Small intestine (tissue), 7 donors: ENCODE data around the gene TSPAN5. TPM values are rescaled to one million over a fixed set of nuclear protein-coding genes. Genes with fewer than 3 reads are reported as not detected.

Experiments used
- DNase-seq, 2 donors: peaks; one replicate each; pipeline versions ENCODE4 v3.0.0 to v3.0.0-alpha.2; 2013
- FAIRE-seq: peaks from 2 replicates; lab custom pipeline; 2012; peaks lifted over from hg19 to GRCh38; lab: Jason Lieb, UNC
- H3K27ac ChIP-seq, 3 donors: one replicate each; pipeline ENCODE4 v1.5.1; 2013; ENCODE audit warnings: low read length in 2 of 3, mild to moderate bottlenecking in 2 of 3, control low read depth in 1 of 3, inconsistent platforms in 1 of 3, low read depth in 1 of 3, moderate library complexity in 1 of 3
- H3K27me3 ChIP-seq, 3 donors: one replicate each; pipeline ENCODE4 v1.6.1; 2013; ENCODE audit warnings: low read length in 3 of 3, inconsistent platforms in 1 of 3; ENCODE audit not compliant: control insufficient read depth in 3 of 3, insufficient read depth in 3 of 3
- H3K36me3 ChIP-seq, 3 donors: one replicate each; pipeline ENCODE4 v1.6.1; 2013; ENCODE audit warnings: low read length in 3 of 3, inconsistent platforms in 1 of 3, low read depth in 1 of 3, mild to moderate bottlenecking in 1 of 3, moderate library complexity in 1 of 3; ENCODE audit not compliant: control insufficient read depth in 3 of 3, insufficient read depth in 2 of 3
- H3K4me1 ChIP-seq, 3 donors: one replicate each; pipeline ENCODE4 v1.6.1; 2013; ENCODE audit warnings: low read length in 2 of 3, inconsistent platforms in 1 of 3, low read depth in 1 of 3, mild to moderate bottlenecking in 1 of 3, moderate library complexity in 1 of 3; ENCODE audit not compliant: control insufficient read depth in 3 of 3, insufficient read depth in 2 of 3
- H3K4me3 ChIP-seq, 3 donors: one replicate each; pipeline ENCODE4 v1.5.1; 2013; ENCODE audit warnings: low read length in 3 of 3, control low read depth in 1 of 3, inconsistent platforms in 1 of 3, low read depth in 1 of 3, mild to moderate bottlenecking in 1 of 3, moderate library complexity in 1 of 3
- H3K9me3 ChIP-seq, 2 donors: one replicate each; pipeline ENCODE4 v1.6.1; 2013; ENCODE audit warnings: low read depth in 1 of 2, low read length in 1 of 2; ENCODE audit not compliant: control insufficient read depth in 2 of 2, insufficient read depth in 1 of 2
- WGBS, 3 donors: extraction: QIAGEN DNeasy Blood & Tissue Kit; methylation state at CpG; one replicate each; pipeline ENCODE4 v1.1.7; 2013; 5-methylcytosine and 5-hydroxymethylcytosine counted together
- polyA plus RNA-seq, 4 donors: library from polyadenylated mRNA; stranded (reverse) in 3 of 4; unstranded in 1 of 4; fragments of 200-250 nt in 3 of 4; fragments of 120-200 nt in 1 of 4; gene quantifications; one replicate each; pipeline versions ENCODE4 v1.2.1 to v1.2.3, GENCODE V29; 2013
- donor health status: healthy with polysubstance abuse.
- donor health status: control.
- donor health status: control.
- donor health status: Bipolar disorder and iron deficiency.
- donor health status: healthy.

The TSPAN5 gene
- polyA plus RNA-seq, 4 donors: 0.67 to 4.9 (median 2.2) TPM

GRCh38 chr4:98610926-98611676 lies 47.3 kb downstream of the TSPAN5 start:
- Histone ChIP-seq H3K27me3 (no peaks in the 10 kb centered on the region), H3K4me3 (no peak overlapping the region), H3K9me3 (no peaks in the 10 kb centered on the region), H3K36me3 (no peaks in the 10 kb centered on the region), H3K27ac (no peak overlapping the region), H3K4me1 (no peaks in the 10 kb centered on the region)
- no peak for FAIRE-seq
- 64 to 72% (median 69%) methylated on average over 6 of the region's 6 CpGs for WGBS, 3 donors
- no peak for DNase-seq

- Histone ChIP-seq H3K9me3 (no peaks in the 10 kb centered on the region), H3K4me1 (no peaks in the 10 kb centered on the region), H3K27ac (no peak overlapping the region), H3K36me3 (no peaks in the 10 kb centered on the region), H3K27me3 (no peaks in the 10 kb centered on the region), H3K4me3 (no peak overlapping the region)
- FAIRE-seq (no peak), DNase-seq (no peak)
- WGBS, 3 donors: 79 to 94% (median 80%) methylated on average over 6 of the region's 6 CpGs
Observed at GRCh38 chr4:98610431-98610830, 48.0 kb downstream of the TSPAN5 start.

- H3K36me3 ChIP-seq: no peaks in the 10 kb centered on the region
- H3K27me3 ChIP-seq: no peaks in the 10 kb centered on the region
- no peaks in the 10 kb centered on the region for H3K9me3 ChIP-seq
- no peaks in the 10 kb centered on the region for H3K4me1 ChIP-seq
- FAIRE-seq: no peak
- no peak for DNase-seq
- 69 to 85% (median 79%) methylated on average over 5 of the region's 5 CpGs for WGBS, 3 donors
- no peak overlapping the region for H3K4me3 ChIP-seq
- no peak overlapping the region for H3K27ac ChIP-seq
Observed at GRCh38 chr4:98609934-98610333, 48.5 kb downstream of the TSPAN5 start.

- H3K27me3 ChIP-seq: no peaks in the 10 kb centered on the region
Observed at GRCh38 chr4:98608356-98608755, 50.1 kb downstream of the TSPAN5 start.

GRCh38 chr4:98606894-98607293 lies 51.5 kb downstream of the TSPAN5 start:
- H3K4me1 ChIP-seq: no peaks in the 10 kb centered on the region
- H3K27ac ChIP-seq: no peak overlapping the region
- FAIRE-seq: no peak
- H3K9me3 ChIP-seq: no peaks in the 10 kb centered on the region
- H3K27me3 ChIP-seq: no peaks in the 10 kb centered on the region
- DNase-seq: no peak
- H3K4me3 ChIP-seq: no peak overlapping the region
- no peaks in the 10 kb centered on the region for H3K36me3 ChIP-seq
- WGBS, 3 donors: 80 to 93% (median 86%) methylated on average over 6 of the region's 6 CpGs

More at GRCh38 chr4:98608356-98608755, 50.1 kb downstream of the TSPAN5 start:
- Histone ChIP-seq H3K4me3 (no peak overlapping the region), H3K4me1 (no peaks in the 10 kb centered on the region), H3K36me3 (no peaks in the 10 kb centered on the region), H3K27ac (no peak overlapping the region), H3K9me3 (no peaks in the 10 kb centered on the region)
- FAIRE-seq: no peak
- WGBS, 3 donors: 59 to 64% (median 61%) methylated on average over 5 of the region's 5 CpGs
- DNase-seq: no peak

- no peaks in the 10 kb centered on the region for H3K36me3 ChIP-seq
- 58 to 87% (median 64%) methylated on average over 3 of the region's 3 CpGs for WGBS, 3 donors
- H3K4me1 ChIP-seq: no peaks in the 10 kb centered on the region
- no peaks in the 10 kb centered on the region for H3K9me3 ChIP-seq
- no peak overlapping the region for H3K4me3 ChIP-seq
- FAIRE-seq: no peak
- DNase-seq: no peak
- H3K27ac ChIP-seq: no peak overlapping the region
- H3K27me3 ChIP-seq: no peaks in the 10 kb centered on the region
Observed at GRCh38 chr4:98605216-98605615, 53.2 kb downstream of the TSPAN5 start.

GRCh38 chr4:98604723-98605122 lies 53.7 kb downstream of the TSPAN5 start:
- no peak for FAIRE-seq
- Histone ChIP-seq H3K36me3 (no peaks in the 10 kb centered on the region), H3K4me1 (no peaks in the 10 kb centered on the region), H3K9me3 (no peaks in the 10 kb centered on the region), H3K27ac (no peak overlapping the region), H3K27me3 (no peaks in the 10 kb centered on the region), H3K4me3 (no peak overlapping the region)
- WGBS, 3 donors: 91 to 96% (median 93%) methylated on average over 1 of the region's 1 CpG
- DNase-seq: no peak

GRCh38 chr4:98603683-98604521 lies 54.5 kb downstream of the TSPAN5 start:
- no peaks in the 10 kb centered on the region for H3K36me3 ChIP-seq
- no peaks in the 10 kb centered on the region for H3K9me3 ChIP-seq
- no peaks in the 10 kb centered on the region for H3K27me3 ChIP-seq
- 62 to 72% (median 69%) methylated on average over 10 of the region's 10 CpGs for WGBS, 3 donors
- no peak for FAIRE-seq
- H3K4me1 ChIP-seq: no peaks in the 10 kb centered on the region
- no peak for DNase-seq
- no peak overlapping the region for H3K4me3 ChIP-seq
- no peak overlapping the region for H3K27ac ChIP-seq
